Osteoblast (primary cell): ENCODE measurements around the gene EPHB4. TPM values are rescaled to one million over a fixed set of nuclear protein-coding genes. Genes with fewer than 3 reads are reported as not detected.
"Not testable (repeated sequence)": the region's sequence is repeated elsewhere in the genome, so short reads cannot be mapped to it uniquely, and the experiment has no call there.

ENCODE experiments used
- DNase-seq: peaks from one replicate; pipeline ENCODE4 v3.0.0; 2011; ENCODE audit warnings: low spot score, mixed read lengths; ENCODE audit not compliant: insufficient read length; ENCODE audit errors: missing footprints
- H2AFZ ChIP-seq: 2 replicates; pipeline ENCODE4 v1.6.0; 2011; ENCODE audit warnings: mild to moderate bottlenecking, low read length
- H3K27ac ChIP-seq: 2 replicates; pipeline ENCODE4 v1.5.1; 2011; ENCODE audit warnings: mild to moderate bottlenecking, low read depth, low read length, moderate library complexity
- H3K27me3 ChIP-seq: 2 replicates; pipeline ENCODE4 v1.6.0; 2012; ENCODE audit warnings: mild to moderate bottlenecking, control low read depth, inconsistent platforms, low read length, moderate library complexity; ENCODE audit not compliant: insufficient read depth
- H3K36me3 ChIP-seq: 2 replicates; pipeline ENCODE4 v1.5.1; 2011; ENCODE audit warnings: mild to moderate bottlenecking, low read length, control low read depth, moderate library complexity; ENCODE audit not compliant: insufficient read depth
- H3K4me1 ChIP-seq: 2 replicates; pipeline ENCODE4 v1.5.1; 2011; ENCODE audit warnings: mild to moderate bottlenecking, low read length, control low read depth, moderate library complexity; ENCODE audit not compliant: insufficient read depth
- H3K4me2 ChIP-seq: 2 replicates; pipeline ENCODE4 v1.6.0; 2011; ENCODE audit warnings: mild to moderate bottlenecking, low read length; ENCODE audit not compliant: insufficient read depth
- H3K4me3 ChIP-seq: fragments of 200-600 bp; sonication (generic); 3 replicates; pipeline ENCODE4 v1.5.1; 2012; ENCODE audit warnings: mild to moderate bottlenecking, low read length, inconsistent platforms; ENCODE audit not compliant: insufficient read depth
- H3K79me2 ChIP-seq: 2 replicates; pipeline ENCODE4 v1.6.0; 2012; ENCODE audit warnings: mild to moderate bottlenecking, low read length, control low read depth, inconsistent platforms; ENCODE audit not compliant: insufficient read depth
- H3K9me3 ChIP-seq: 2 replicates; pipeline ENCODE4 v1.5.1; 2011; ENCODE audit warnings: low read depth, low read length, control low read depth
- H4K20me1 ChIP-seq: 2 replicates; pipeline ENCODE4 v1.6.0; 2012; ENCODE audit warnings: mild to moderate bottlenecking, low read length, control low read depth; ENCODE audit not compliant: insufficient read depth
- CTCF ChIP-seq: IDR thresholded peaks from 2 replicates; pipeline ENCODE4 v1.5.1; 2011; ENCODE audit warnings: mild to moderate bottlenecking, low read depth, low read length, moderate library complexity; ENCODE audit errors: extremely low read depth
- total RNA-seq: library from RNA; depleted of rRNA; stranded (reverse); fragments of >200 nt; gene quantifications from 2 replicates; pipeline ENCODE4 v1.2.3, GENCODE V29; 2012

Gene EPHB4
- total RNA-seq, 1 donor, result 47.0 TPM

- Histone ChIP-seq H3K9me3 (no peaks in the 10 kb centered on the region), H3K27me3 (no peaks in the 10 kb centered on the region), H3K4me1 (peaks cover 10% of the 10 kb centered on the region), H3K27ac (no peak overlapping the region), H3K4me2 (no peak overlapping the region), H3K4me3 (no peak overlapping the region), H3K36me3 (peaks cover 8% of the 10 kb centered on the region), H4K20me1 (no peaks in the 10 kb centered on the region), H3K79me2 (peaks cover 7% of the 10 kb centered on the region), H2AFZ (no peak overlapping the region)
- DNase-seq, result no peak
- TF ChIP-seq CTCF, result no peak
Observed at GRCh38 chr7:100856871-100857282, 29.6 kb upstream of the EPHB4 start.

- H3K27me3 ChIP-seq, result no peaks in the 10 kb centered on the region
Observed at GRCh38 chr7:100855515-100855914, 28.2 kb upstream of the EPHB4 start.

DNA sequence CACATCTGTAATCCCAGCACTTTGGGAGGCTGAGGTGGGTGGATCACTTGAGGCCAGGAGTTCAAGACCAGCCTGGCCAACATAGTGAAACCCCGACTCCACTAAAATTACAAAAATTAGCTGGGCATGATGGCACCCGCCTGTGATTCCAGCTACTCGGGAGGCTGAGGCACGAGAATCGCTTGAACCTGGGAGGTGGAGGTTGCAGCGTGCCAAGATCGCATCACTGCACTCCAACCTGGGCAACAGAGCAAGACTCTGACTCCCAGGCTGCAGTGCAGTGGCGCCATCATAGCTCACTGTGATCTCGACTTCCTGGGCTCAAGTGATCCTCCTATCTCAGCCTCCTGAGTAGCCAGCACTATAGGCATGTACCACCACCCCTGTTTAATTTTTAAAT lies 27.6 kb upstream of the EPHB4 start:
- H3K79me2 ChIP-seq, H3K4me3 ChIP-seq, H4K20me1 ChIP-seq, H3K9me3 ChIP-seq, H3K27me3 ChIP-seq, H3K36me3 ChIP-seq, H3K27ac ChIP-seq, H3K4me2 ChIP-seq, H2AFZ ChIP-seq, DNase-seq: not testable (repeated sequence)
- H3K4me1 ChIP-seq, result peaks cover 10% of the 10 kb centered on the region

More at GRCh38 chr7:100855515-100855914, 28.2 kb upstream of the EPHB4 start:
- H3K4me2 ChIP-seq, result no peak overlapping the region
- no peaks in the 10 kb centered on the region for H4K20me1 ChIP-seq
- no peaks in the 10 kb centered on the region for H3K9me3 ChIP-seq
- TF ChIP-seq CTCF, result no peak
- peaks cover 7% of the 10 kb centered on the region for H3K79me2 ChIP-seq
- peaks cover 8% of the 10 kb centered on the region for H3K36me3 ChIP-seq
- no peak for DNase-seq
- peaks cover 10% of the 10 kb centered on the region for H3K4me1 ChIP-seq
- H2AFZ ChIP-seq, result no peak overlapping the region
- H3K27ac ChIP-seq, result no peak overlapping the region
- H3K4me3 ChIP-seq, result no peak overlapping the region

GRCh38 chr7:100854146-100854895 lies 27.0 kb upstream of the EPHB4 start:
- DNase-seq, result no peak
- no peak overlapping the region for H3K27ac ChIP-seq
- TF ChIP-seq CTCF, result no peak
- H3K36me3 ChIP-seq, result peaks cover 3% of the 10 kb centered on the region
- peaks cover 10% of the 10 kb centered on the region for H3K4me1 ChIP-seq
- peaks cover 7% of the 10 kb centered on the region for H3K79me2 ChIP-seq
- no peaks in the 10 kb centered on the region for H3K27me3 ChIP-seq
- no peaks in the 10 kb centered on the region for H4K20me1 ChIP-seq
- H3K4me3 ChIP-seq, result no peak overlapping the region
- H2AFZ ChIP-seq, result no peak overlapping the region
- no peak overlapping the region for H3K4me2 ChIP-seq
- no peaks in the 10 kb centered on the region for H3K9me3 ChIP-seq
